GM23338 (cell line): ENCODE measurements around the gene RELCH.

ENCODE experiments used
- CREB1 ChIP-seq: fragments of 250-450 bp; sonication (Bioruptor Pico); IDR thresholded peaks from 2 replicates; pipeline ENCODE4 v1.5.0; 2020; ENCODE audit warnings: low read depth, mild to moderate bottlenecking, moderate library complexity
- EZH2 ChIP-seq: fragments of 200-600 bp; sonication (generic); IDR thresholded peaks from one replicate; pipeline ENCODE4 v1.8.0; 2017; ENCODE audit warnings: antibody characterized with exemption, mild to moderate bottlenecking, low read depth; ENCODE audit not compliant: unreplicated experiment
- EZH2phosphoT487 ChIP-seq: fragments of 200-600 bp; sonication (generic); IDR thresholded peaks from one replicate; pipeline ENCODE4 v1.8.1; 2018; ENCODE audit warnings: antibody characterized with exemption; ENCODE audit not compliant: unreplicated experiment
- POLR2AphosphoS5 ChIP-seq: IDR thresholded peaks from 2 replicates; pipeline ENCODE4 v1.6.1; 2016; ENCODE audit warnings: antibody characterized with exemption, low read depth
- TF ChIP-seq, protein P1 (sequence below), 2 experiments: fragments of 200-600 bp in 1 of 2; sonication (generic) in 1 of 2; conservative IDR thresholded peaks; 2 replicates each; pipeline versions ENCODE4 v1.5.1 to v1.6.1; 2016 to 2017; ENCODE audit warnings: antibody characterized with exemption in 2 of 2, low read depth in 2 of 2, mild to moderate bottlenecking in 2 of 2, moderate library complexity in 1 of 2
- TF ChIP-seq, protein P2 (sequence below): IDR thresholded peaks from one replicate; pipeline ENCODE4 v1.6.1; 2018; ENCODE audit warnings: antibody characterized with exemption; ENCODE audit not compliant: unreplicated experiment
- TF ChIP-seq, protein P3 (sequence below): IDR thresholded peaks from 2 replicates; pipeline ENCODE4 v1.6.1; 2016; ENCODE audit warnings: antibody characterized with exemption

DNA sequence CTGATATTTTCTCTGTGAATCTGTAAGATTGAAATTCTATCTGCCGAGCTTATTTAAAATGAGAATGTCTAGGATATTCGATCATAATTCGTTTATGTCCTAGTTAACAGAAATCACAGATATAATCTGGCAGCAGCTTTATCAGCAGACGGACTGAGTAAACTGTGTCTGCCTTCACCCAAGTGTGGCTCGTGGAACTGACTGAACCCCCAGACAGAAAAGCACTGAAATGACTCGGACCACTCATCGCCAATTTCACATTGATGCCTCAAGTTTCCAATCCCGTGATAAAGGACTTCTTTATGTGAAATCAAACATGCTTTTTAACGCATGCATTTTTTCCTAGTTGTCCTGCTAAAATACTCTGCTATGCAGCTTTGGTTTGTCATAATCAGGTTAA is 153.9 kb downstream of the RELCH start:
- TF ChIP-seq, protein P1, sequence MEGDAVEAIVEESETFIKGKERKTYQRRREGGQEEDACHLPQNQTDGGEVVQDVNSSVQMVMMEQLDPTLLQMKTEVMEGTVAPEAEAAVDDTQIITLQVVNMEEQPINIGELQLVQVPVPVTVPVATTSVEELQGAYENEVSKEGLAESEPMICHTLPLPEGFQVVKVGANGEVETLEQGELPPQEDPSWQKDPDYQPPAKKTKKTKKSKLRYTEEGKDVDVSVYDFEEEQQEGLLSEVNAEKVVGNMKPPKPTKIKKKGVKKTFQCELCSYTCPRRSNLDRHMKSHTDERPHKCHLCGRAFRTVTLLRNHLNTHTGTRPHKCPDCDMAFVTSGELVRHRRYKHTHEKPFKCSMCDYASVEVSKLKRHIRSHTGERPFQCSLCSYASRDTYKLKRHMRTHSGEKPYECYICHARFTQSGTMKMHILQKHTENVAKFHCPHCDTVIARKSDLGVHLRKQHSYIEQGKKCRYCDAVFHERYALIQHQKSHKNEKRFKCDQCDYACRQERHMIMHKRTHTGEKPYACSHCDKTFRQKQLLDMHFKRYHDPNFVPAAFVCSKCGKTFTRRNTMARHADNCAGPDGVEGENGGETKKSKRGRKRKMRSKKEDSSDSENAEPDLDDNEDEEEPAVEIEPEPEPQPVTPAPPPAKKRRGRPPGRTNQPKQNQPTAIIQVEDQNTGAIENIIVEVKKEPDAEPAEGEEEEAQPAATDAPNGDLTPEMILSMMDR (conservative IDR thresholded peaks at IDR 0.05; ENCODE audit: low read depth in 2 of 2) = no peak
- TF ChIP-seq, protein P2, sequence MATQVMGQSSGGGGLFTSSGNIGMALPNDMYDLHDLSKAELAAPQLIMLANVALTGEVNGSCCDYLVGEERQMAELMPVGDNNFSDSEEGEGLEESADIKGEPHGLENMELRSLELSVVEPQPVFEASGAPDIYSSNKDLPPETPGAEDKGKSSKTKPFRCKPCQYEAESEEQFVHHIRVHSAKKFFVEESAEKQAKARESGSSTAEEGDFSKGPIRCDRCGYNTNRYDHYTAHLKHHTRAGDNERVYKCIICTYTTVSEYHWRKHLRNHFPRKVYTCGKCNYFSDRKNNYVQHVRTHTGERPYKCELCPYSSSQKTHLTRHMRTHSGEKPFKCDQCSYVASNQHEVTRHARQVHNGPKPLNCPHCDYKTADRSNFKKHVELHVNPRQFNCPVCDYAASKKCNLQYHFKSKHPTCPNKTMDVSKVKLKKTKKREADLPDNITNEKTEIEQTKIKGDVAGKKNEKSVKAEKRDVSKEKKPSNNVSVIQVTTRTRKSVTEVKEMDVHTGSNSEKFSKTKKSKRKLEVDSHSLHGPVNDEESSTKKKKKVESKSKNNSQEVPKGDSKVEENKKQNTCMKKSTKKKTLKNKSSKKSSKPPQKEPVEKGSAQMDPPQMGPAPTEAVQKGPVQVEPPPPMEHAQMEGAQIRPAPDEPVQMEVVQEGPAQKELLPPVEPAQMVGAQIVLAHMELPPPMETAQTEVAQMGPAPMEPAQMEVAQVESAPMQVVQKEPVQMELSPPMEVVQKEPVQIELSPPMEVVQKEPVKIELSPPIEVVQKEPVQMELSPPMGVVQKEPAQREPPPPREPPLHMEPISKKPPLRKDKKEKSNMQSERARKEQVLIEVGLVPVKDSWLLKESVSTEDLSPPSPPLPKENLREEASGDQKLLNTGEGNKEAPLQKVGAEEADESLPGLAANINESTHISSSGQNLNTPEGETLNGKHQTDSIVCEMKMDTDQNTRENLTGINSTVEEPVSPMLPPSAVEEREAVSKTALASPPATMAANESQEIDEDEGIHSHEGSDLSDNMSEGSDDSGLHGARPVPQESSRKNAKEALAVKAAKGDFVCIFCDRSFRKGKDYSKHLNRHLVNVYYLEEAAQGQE = no peak
- no peak for TF ChIP-seq EZH2
- TF ChIP-seq, protein P3, sequence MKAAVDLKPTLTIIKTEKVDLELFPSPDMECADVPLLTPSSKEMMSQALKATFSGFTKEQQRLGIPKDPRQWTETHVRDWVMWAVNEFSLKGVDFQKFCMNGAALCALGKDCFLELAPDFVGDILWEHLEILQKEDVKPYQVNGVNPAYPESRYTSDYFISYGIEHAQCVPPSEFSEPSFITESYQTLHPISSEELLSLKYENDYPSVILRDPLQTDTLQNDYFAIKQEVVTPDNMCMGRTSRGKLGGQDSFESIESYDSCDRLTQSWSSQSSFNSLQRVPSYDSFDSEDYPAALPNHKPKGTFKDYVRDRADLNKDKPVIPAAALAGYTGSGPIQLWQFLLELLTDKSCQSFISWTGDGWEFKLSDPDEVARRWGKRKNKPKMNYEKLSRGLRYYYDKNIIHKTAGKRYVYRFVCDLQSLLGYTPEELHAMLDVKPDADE = no peak
- no peak for TF ChIP-seq POLR2AphosphoS5
- no peak for TF ChIP-seq EZH2phosphoT487
- no peak for TF ChIP-seq CREB1 (CRISPR knock-in tag)
